DMS153 treated with DMSO at 0.1 percent for 48 hours (cell line): ENCODE data around the gene METTL1.

ENCODE experiments used
- DNase-seq: peaks from one replicate; lab custom pipeline; 2025; ENCODE audit not compliant: unreplicated experiment; lab: John Stamatoyannopoulos, UW

Gene METTL1

GRCh38 chr12:57769594-57769993 is 2.3 kb downstream of the METTL1 start:
- no peak for DNase-seq

GRCh38 chr12:57767876-57768275 is 4.0 kb downstream of the METTL1 start:
- DNase-seq: no peak

- DNase-seq: no peak
Measured at GRCh38 chr12:57767305-57767698, 4.6 kb downstream of the METTL1 start.

GRCh38 chr12:57766464-57767304 is 5.2 kb downstream of the METTL1 start, which contains the start of gene CYP27B1:
Gene CYP27B1, minus strand, starts transcription at chr12:57767078. Its CDS starts 37 bp downstream, at chr12:57767041.
- DNase-seq: no peak

- DNase-seq: no peak
Measured at GRCh38 chr12:57765698-57766463, 6.0 kb downstream of the METTL1 start.

- no peak for DNase-seq
Measured at GRCh38 chr12:57765003-57765697, 6.8 kb downstream of the METTL1 start.

- DNase-seq: no peak
Measured at GRCh38 chr12:57764662-57765002, 7.3 kb downstream of the METTL1 start.

- DNase-seq: no peak
Measured at GRCh38 chr12:57763881-57764661, 7.8 kb downstream of the METTL1 start.

- DNase-seq: no peak
Measured at GRCh38 chr12:57762463-57762862, 9.4 kb downstream of the METTL1 start.

GRCh38 chr12:57761391-57761998 is 10.4 kb downstream of the METTL1 start:
- no peak for DNase-seq

GRCh38 chr12:57760347-57760982 is 11.4 kb downstream of the METTL1 start:
- no peak for DNase-seq

GRCh38 chr12:57759360-57759980 is 12.4 kb downstream of the METTL1 start:
- DNase-seq: no peak

- no peak for DNase-seq
Measured at GRCh38 chr12:57758552-57759359, 13.1 kb downstream of the METTL1 start.

GRCh38 chr12:57757771-57758170 is 14.1 kb downstream of the METTL1 start:
- no peak for DNase-seq

GRCh38 chr12:57756406-57757341 is 15.2 kb downstream of the METTL1 start:
- no peak for DNase-seq

GRCh38 chr12:57755454-57756372 is 16.2 kb downstream of the METTL1 start:
- DNase-seq: no peak

- DNase-seq: no peak
Measured at GRCh38 chr12:57755194-57755453, 16.8 kb downstream of the METTL1 start.
